Natural killer cell (primary cell): ENCODE results near the gene BCL2L15. TPM values are rescaled to one million over a fixed set of nuclear protein-coding genes. Genes with fewer than 3 reads are reported as not detected.

ENCODE experiments used
- ATAC-seq, 3 donors: fragments of 150-1000 bp in 2 of 3; fragments of 200-7000 bp in 1 of 3; cut with Tn5 transposase; 1 replicate in 1 of 3; 2 replicates in 2 of 3; pipeline ENCODE4 v1.10.0; 2021; ENCODE audit warnings: mild to moderate bottlenecking in 2 of 3, moderate library complexity in 2 of 3
- DNase-seq, 2 donors: peaks; one replicate each; pipeline versions ENCODE4 v3.0.0 to v3.0.0-alpha.2; 2013 to 2021; ENCODE audit warnings: mixed read lengths in 1 of 2
- H3K27ac ChIP-seq: one replicate; pipeline ENCODE4 v1.5.1; 2013; ENCODE audit warnings: mild to moderate bottlenecking, low read length
- H3K27me3 ChIP-seq: one replicate; pipeline ENCODE4 v1.6.1; 2013; ENCODE audit warnings: low read length; ENCODE audit not compliant: control insufficient read depth, insufficient read depth
- H3K36me3 ChIP-seq: one replicate; pipeline ENCODE4 v1.6.1; 2013; ENCODE audit warnings: low read length; ENCODE audit not compliant: control insufficient read depth, insufficient read depth
- H3K4me1 ChIP-seq: one replicate; pipeline ENCODE4 v1.6.1; 2013; ENCODE audit warnings: low read length; ENCODE audit not compliant: control insufficient read depth, insufficient read depth
- H3K4me3 ChIP-seq: one replicate; pipeline ENCODE4 v1.5.1; 2013; ENCODE audit warnings: low read length
- H3K9me3 ChIP-seq: one replicate; pipeline ENCODE4 v1.6.1; 2013; ENCODE audit warnings: low read length; ENCODE audit not compliant: control insufficient read depth, insufficient read depth
- H3K27ac Mint-ChIP-seq, 2 donors: one replicate each; pipeline ENCODE4 v1.8.0; 2022; ENCODE audit warnings: mild to moderate bottlenecking in 2 of 2, mixed read lengths in 2 of 2, moderate library complexity in 1 of 2
- H3K27me3 Mint-ChIP-seq, 2 donors: one replicate each; pipeline ENCODE4 v1.8.0; 2022; ENCODE audit warnings: low read depth in 2 of 2, mixed read lengths in 2 of 2
- H3K36me3 Mint-ChIP-seq: one replicate; pipeline ENCODE4 v1.8.0; 2022; ENCODE audit warnings: mixed read lengths
- H3K4me1 Mint-ChIP-seq, 2 donors: one replicate each; pipeline ENCODE4 v1.8.0; 2022; ENCODE audit warnings: mixed read lengths in 2 of 2
- H3K4me3 Mint-ChIP-seq: one replicate; pipeline ENCODE4 v1.8.0; 2022; ENCODE audit warnings: mild to moderate bottlenecking, moderate library complexity, mixed read lengths
- H3K9me3 Mint-ChIP-seq, 2 donors: one replicate each; pipeline ENCODE4 v1.8.0; 2022; ENCODE audit warnings: mixed read lengths in 2 of 2
- WGBS: methylation state at CpG from one replicate; pipeline ENCODE4 v1.1.7; 2013; ENCODE audit warnings: missing lambda C conversion rate; ENCODE audit not compliant: insufficient coverage; 5-methylcytosine and 5-hydroxymethylcytosine counted together
- intact Hi-C: fragments of 100-400 bp; cut with micrococcal nuclease; formaldehyde crosslinking; loops from one replicate; pipeline ENCODE4 v1.14.2; 2022
- total RNA-seq, 4 donors: library from RNA; stranded (reverse); fragments of 120-200 nt in 1 of 4; gene quantifications; one replicate each; pipeline versions ENCODE4 v1.2.3 to v1.2.4, GENCODE V29; 2013 to 2022
- TF ChIP-seq, protein P1 (sequence below): fragments of 200-600 bp; IDR thresholded peaks from one replicate; pipeline ENCODE4 v1.8.0; 2022; ENCODE audit warnings: antibody characterized with exemption

The BCL2L15 gene
- total RNA-seq, 3 donors from 2014 or later (not counting 1 experiment from before 2014, with no cell fraction given), result 0.88 to 2.1 (median 1.5) TPM

DNA sequence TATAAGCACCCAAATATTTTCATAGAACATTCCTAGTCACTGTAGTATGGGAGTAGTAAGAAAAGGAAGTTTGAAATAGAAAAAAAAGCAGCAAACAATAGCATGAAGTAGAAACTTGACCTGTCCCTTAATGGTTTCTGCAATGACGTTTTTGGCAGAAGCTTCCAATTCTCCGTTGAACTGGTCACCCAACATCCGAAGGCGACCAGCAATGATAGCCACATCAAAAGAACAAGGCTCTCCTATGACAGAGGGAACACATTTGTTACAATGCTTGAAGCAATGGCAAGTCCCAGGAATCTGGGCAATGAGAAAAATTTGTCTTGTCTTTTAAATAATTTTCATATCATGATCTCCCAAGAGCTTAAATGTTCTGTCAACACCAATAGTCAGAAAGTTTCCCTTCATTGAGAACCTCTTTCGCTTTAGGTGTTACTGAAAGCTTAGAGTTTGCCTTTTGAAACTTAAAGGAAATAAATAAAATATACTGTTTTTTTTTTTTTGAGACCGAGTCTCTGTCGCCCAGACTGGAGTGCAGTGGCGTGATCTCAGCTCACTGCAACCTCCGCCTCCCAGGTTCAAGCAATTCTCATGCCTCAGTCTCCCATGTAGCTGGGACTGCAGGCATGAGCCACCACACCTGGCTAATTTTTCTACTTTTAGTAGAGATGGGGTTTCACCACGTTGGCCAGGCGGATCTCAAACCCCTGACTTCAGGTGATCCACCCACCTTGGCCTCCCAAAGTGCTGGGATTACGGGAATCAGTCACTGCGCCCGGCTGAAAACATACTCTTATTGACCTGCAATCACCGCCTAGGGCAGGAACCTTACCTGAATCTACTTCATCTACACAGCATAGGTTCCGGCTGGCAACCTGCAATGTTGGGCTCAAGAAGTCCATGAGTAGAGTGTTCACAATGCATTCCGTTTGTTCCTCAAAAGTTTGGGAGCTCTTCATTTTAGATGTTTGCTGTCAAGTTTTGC, 672 bp downstream of the BCL2L15 start:
- DNase-seq (no peak), ATAC-seq (no peak)
- intact Hi-C loops, result no loop called here
- no peaks in the 10 kb centered on the region for H3K4me1 ChIP-seq
- no peaks in the 10 kb centered on the region for H3K9me3 Mint-ChIP-seq
- peak overlapping the region; percentile 17 for H3K4me3 Mint-ChIP-seq
- TF ChIP-seq, protein P1, sequence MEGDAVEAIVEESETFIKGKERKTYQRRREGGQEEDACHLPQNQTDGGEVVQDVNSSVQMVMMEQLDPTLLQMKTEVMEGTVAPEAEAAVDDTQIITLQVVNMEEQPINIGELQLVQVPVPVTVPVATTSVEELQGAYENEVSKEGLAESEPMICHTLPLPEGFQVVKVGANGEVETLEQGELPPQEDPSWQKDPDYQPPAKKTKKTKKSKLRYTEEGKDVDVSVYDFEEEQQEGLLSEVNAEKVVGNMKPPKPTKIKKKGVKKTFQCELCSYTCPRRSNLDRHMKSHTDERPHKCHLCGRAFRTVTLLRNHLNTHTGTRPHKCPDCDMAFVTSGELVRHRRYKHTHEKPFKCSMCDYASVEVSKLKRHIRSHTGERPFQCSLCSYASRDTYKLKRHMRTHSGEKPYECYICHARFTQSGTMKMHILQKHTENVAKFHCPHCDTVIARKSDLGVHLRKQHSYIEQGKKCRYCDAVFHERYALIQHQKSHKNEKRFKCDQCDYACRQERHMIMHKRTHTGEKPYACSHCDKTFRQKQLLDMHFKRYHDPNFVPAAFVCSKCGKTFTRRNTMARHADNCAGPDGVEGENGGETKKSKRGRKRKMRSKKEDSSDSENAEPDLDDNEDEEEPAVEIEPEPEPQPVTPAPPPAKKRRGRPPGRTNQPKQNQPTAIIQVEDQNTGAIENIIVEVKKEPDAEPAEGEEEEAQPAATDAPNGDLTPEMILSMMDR, result no peak
- peaks cover 6 to 14% of the 10 kb centered on the region in 2 donors for H3K4me1 Mint-ChIP-seq
- H3K36me3 ChIP-seq, result peaks cover 4% of the 10 kb centered on the region
- H3K36me3 Mint-ChIP-seq, result no peaks in the 10 kb centered on the region
- H3K27ac Mint-ChIP-seq, result no peak overlapping the region
- H3K27me3 Mint-ChIP-seq, result no peaks in the 10 kb centered on the region
- H3K27me3 ChIP-seq, result no peaks in the 10 kb centered on the region
- WGBS, result 89% methylated on average over 17 of the region's 17 CpGs
- H3K9me3 ChIP-seq, result no peaks in the 10 kb centered on the region
- H3K27ac ChIP-seq, result no peak overlapping the region
- no peak overlapping the region for H3K4me3 ChIP-seq

DNA sequence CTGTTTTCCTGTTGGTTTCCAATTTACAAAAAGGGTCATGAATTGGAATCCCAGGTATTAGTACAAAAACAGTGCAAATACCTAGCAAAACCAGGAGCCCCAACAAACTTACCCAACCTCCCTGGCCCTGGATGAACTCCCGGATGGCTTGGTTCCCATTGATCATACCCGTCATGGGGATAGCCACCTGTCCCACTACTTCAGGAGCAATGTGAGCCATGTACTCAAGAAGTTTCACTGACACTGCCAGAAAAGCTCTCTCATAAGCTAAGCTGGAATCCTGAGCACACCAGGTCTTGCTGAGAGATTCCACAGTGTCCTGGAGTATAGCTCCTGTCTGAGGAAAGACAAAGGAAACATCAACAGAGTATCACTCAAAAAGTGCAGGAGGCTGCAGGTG, 5.7 kb downstream of the BCL2L15 start:
- TF ChIP-seq, protein P1, result no peak
- intact Hi-C loops, result no loop called here
- H3K4me1 Mint-ChIP-seq, result peaks cover 41 to 42% of the 10 kb centered on the region in 2 donors

DNA sequence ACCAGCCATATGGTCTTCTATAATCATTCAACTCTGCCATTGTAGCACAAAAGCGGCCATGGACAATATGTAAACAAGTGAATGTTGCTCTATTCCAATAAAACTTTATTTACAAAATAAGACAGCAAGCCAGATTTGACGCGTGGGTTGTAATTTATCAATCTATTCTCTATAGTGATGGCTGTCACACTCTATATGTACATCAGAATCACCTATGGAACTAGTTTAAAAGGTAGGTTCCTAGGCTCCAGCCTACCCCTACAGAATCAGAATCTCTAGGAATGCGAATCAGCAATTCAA, 7.7 kb downstream of the BCL2L15 start:
- Mint-ChIP-seq H3K4me3 (peak overlapping the region; percentile 75), H3K27ac (peak overlapping the region; percentile 87), H3K4me1 (peaks cover 58% of the 10 kb centered on the region in 2 donors), H3K27me3 (no peaks in the 10 kb centered on the region), H3K9me3 (no peaks in the 10 kb centered on the region), H3K36me3 (no peaks in the 10 kb centered on the region)
- TF ChIP-seq, protein P1, result no peak
- intact Hi-C loops, result loop anchor here (1.0 kb wide), 1 partner anchor 8 kb away; the partner anchor contains the start of gene PTPN22
- ATAC-seq (no peak), DNase-seq (no peak)
- Histone ChIP-seq H3K27ac (peak overlapping the region; percentile 68), H3K4me1 (peaks cover 24% of the 10 kb centered on the region), H3K4me3 (no peak overlapping the region), H3K27me3 (no peaks in the 10 kb centered on the region), H3K9me3 (no peaks in the 10 kb centered on the region), H3K36me3 (peaks cover 4% of the 10 kb centered on the region)
- 93% methylated on average over 4 of the region's 4 CpGs for WGBS

More for the DNA sequence above, 5.7 kb downstream of the BCL2L15 start:
- H3K27ac Mint-ChIP-seq, result peak overlapping the region; percentile 18 to 87
- no peaks in the 10 kb centered on the region for H3K9me3 ChIP-seq
- H3K4me3 Mint-ChIP-seq, result no peak overlapping the region
- no peak for ATAC-seq
- H3K27ac ChIP-seq, result no peak overlapping the region
- H3K27me3 ChIP-seq, result no peaks in the 10 kb centered on the region
- no peaks in the 10 kb centered on the region for H3K27me3 Mint-ChIP-seq
- no peaks in the 10 kb centered on the region for H3K36me3 Mint-ChIP-seq
- H3K36me3 ChIP-seq, result peaks cover 4% of the 10 kb centered on the region
- H3K9me3 Mint-ChIP-seq, result no peaks in the 10 kb centered on the region
- 98% methylated on average over 2 of the region's 2 CpGs for WGBS
- H3K4me3 ChIP-seq, result no peak overlapping the region
- H3K4me1 ChIP-seq, result peaks cover 15% of the 10 kb centered on the region
- no peak for DNase-seq
